Upper lobe of left lung (tissue), 6 donors: ENCODE results near the gene GRIK4. TPM values are rescaled to one million over a fixed set of nuclear protein-coding genes. Genes with fewer than 3 reads are reported as not detected.
A peak's percentile ranks its signal among the peaks of the same experiment; 100 is the strongest.

Experiments used
- ATAC-seq, 2 donors: fragments of 200-7000 bp; cut with Tn5 transposase; one replicate each; pipeline ENCODE4 v1.9.1; 2022; ENCODE audit warnings: mild to moderate bottlenecking in 2 of 2, moderate library complexity in 2 of 2; ENCODE audit not compliant: low FRiP score in 2 of 2
- DNase-seq, 2 donors: peaks; one replicate each; pipeline ENCODE4 v3.0.0-alpha.2; 2019 to 2020
- H3K27ac ChIP-seq, 4 donors: fragments of 200-600 bp; sonication (generic); one replicate each; pipeline ENCODE4 v1.5.1; 2016 to 2019
- H3K27me3 ChIP-seq, 4 donors: fragments of 200-600 bp; sonication (generic); one replicate each; pipeline ENCODE4 v1.5.1; 2017 to 2019
- H3K36me3 ChIP-seq, 4 donors: fragments of 200-600 bp; sonication (generic); one replicate each; pipeline ENCODE4 v1.5.1; 2016 to 2019
- H3K4me1 ChIP-seq, 4 donors: fragments of 200-600 bp; sonication (generic); one replicate each; pipeline ENCODE4 v1.5.1; 2018 to 2019
- H3K4me3 ChIP-seq, 4 donors: fragments of 200-600 bp; sonication (generic); one replicate each; pipeline ENCODE4 v1.5.1; 2017 to 2019; ENCODE audit warnings: mild to moderate bottlenecking in 2 of 4, moderate library complexity in 1 of 4
- H3K9me3 ChIP-seq, 4 donors: fragments of 200-600 bp; sonication (generic); one replicate each; pipeline ENCODE4 v1.5.1; 2018 to 2019
- CTCF ChIP-seq, 6 experiments: fragments of 450-650 bp in 4 of 6; fragments of 200-600 bp in 2 of 6; sonication (generic) in 2 of 6; IDR thresholded peaks; one replicate each; pipeline ENCODE4 v1.5.1; 2016 to 2019; ENCODE audit warnings: antibody characterized with exemption in 6 of 6
- EP300 ChIP-seq, 4 donors: sonication (generic); formaldehyde crosslinking; IDR thresholded peaks; one replicate each; pipeline ENCODE4 v1.5.1; 2017; ENCODE audit warnings: antibody characterized with exemption in 4 of 4, control low read depth in 2 of 4
- POLR2A ChIP-seq, 4 donors: fragments of 450-650 bp; IDR thresholded peaks; one replicate each; pipeline ENCODE4 v1.5.1; 2016 to 2017; ENCODE audit warnings: antibody characterized with exemption in 4 of 4, mild to moderate bottlenecking in 2 of 4
- POLR2AphosphoS5 ChIP-seq, 2 donors: sonication (generic); formaldehyde crosslinking; IDR thresholded peaks; one replicate each; pipeline ENCODE4 v1.5.1; 2017; ENCODE audit warnings: antibody characterized with exemption in 2 of 2
- WGBS, 2 donors: methylation state at CpG; one replicate each; pipeline ENCODE4 v1.1.5; 2017 to 2018; 5-methylcytosine and 5-hydroxymethylcytosine counted together
- total RNA-seq, 6 donors: library from RNA; depleted of rRNA in 4 of 6; stranded (reverse); fragments of >200 nt in 4 of 6; gene quantifications; one replicate each; pipeline versions ENCODE4 v1.1.0 to v1.2.1, GENCODE V29; 2016 to 2021
- donor health status: DM: no; HTN: no; CAD: no; lungs with moderate emphysema.
- donor health status: DM: no; HTN: yes; CAD: no; lungs with severe emphysema.

GRIK4 gene
- total RNA-seq, 6 donors from 2014 or later: 0.30 to 8.4 (median 0.78) TPM

GRCh38 chr11:120551191-120551590 is 39.6 kb downstream of the GRIK4 start:
- H3K4me1 ChIP-seq: peaks cover 0 to 14% (median 10%) of the 10 kb centered on the region in 4 donors
- H3K27ac ChIP-seq: no peak overlapping the region
- 70 to 75% methylated on average over 7 of the region's 7 CpGs for WGBS, 2 donors
- no peaks in the 10 kb centered on the region for H3K27me3 ChIP-seq
- TF ChIP-seq POLR2A (IDR thresholded peaks at IDR 0.05) (no peak), EP300 (IDR thresholded peaks at IDR 0.05) (no peak), CTCF (IDR thresholded peaks at IDR 0.05) (no peak), POLR2AphosphoS5 (IDR thresholded peaks at IDR 0.05) (no peak)
- no peak overlapping the region for H3K4me3 ChIP-seq
- ATAC-seq: no peak
- no peaks in the 10 kb centered on the region for H3K36me3 ChIP-seq
- DNase-seq: no peak
- H3K9me3 ChIP-seq: no peaks in the 10 kb centered on the region

- Histone ChIP-seq H3K4me3 (no peak overlapping the region), H3K36me3 (no peaks in the 10 kb centered on the region), H3K27ac (peak overlapping the region in 1 of 4 donors; percentile 35), H3K9me3 (no peaks in the 10 kb centered on the region), H3K27me3 (no peaks in the 10 kb centered on the region), H3K4me1 (peaks cover 0 to 3% (median 0%) of the 10 kb centered on the region in 4 donors)
- 83 to 84% methylated on average over 11 to 14 of the region's 14 CpGs for WGBS, 2 donors
- ATAC-seq: no peak
- no peak for DNase-seq
- TF ChIP-seq EP300 (IDR thresholded peaks at IDR 0.05): no peak
- TF ChIP-seq CTCF (IDR thresholded peaks at IDR 0.05): no peak
- no peak for TF ChIP-seq POLR2A (IDR thresholded peaks at IDR 0.05)
- no peak for TF ChIP-seq POLR2AphosphoS5 (IDR thresholded peaks at IDR 0.05)
Observed at GRCh38 chr11:120554766-120555432, 43.4 kb downstream of the GRIK4 start.

GRCh38 chr11:120555433-120555773 is 43.9 kb downstream of the GRIK4 start:
- H3K9me3 ChIP-seq: no peaks in the 10 kb centered on the region
- 63 to 68% methylated on average over 11 of the region's 11 CpGs for WGBS, 2 donors
- TF ChIP-seq EP300 (IDR thresholded peaks at IDR 0.05) (no peak), POLR2A (IDR thresholded peaks at IDR 0.05) (no peak), POLR2AphosphoS5 (IDR thresholded peaks at IDR 0.05) (no peak), CTCF (IDR thresholded peaks at IDR 0.05) (no peak)
- H3K4me3 ChIP-seq: no peak overlapping the region
- no peaks in the 10 kb centered on the region for H3K27me3 ChIP-seq
- peak overlapping the region in 2 of 4 donors; percentile 1 to 35 for H3K27ac ChIP-seq
- H3K4me1 ChIP-seq: peaks cover 0 to 3% (median 0%) of the 10 kb centered on the region in 4 donors
- no peaks in the 10 kb centered on the region for H3K36me3 ChIP-seq
- no peak for DNase-seq
- ATAC-seq: no peak

GRCh38 chr11:120556797-120557196 is 45.2 kb downstream of the GRIK4 start:
- WGBS, 2 donors: 86 to 93% methylated on average over 9 of the region's 9 CpGs
- TF ChIP-seq POLR2AphosphoS5 (IDR thresholded peaks at IDR 0.05) (no peak), POLR2A (IDR thresholded peaks at IDR 0.05) (no peak), CTCF (IDR thresholded peaks at IDR 0.05) (no peak), EP300 (IDR thresholded peaks at IDR 0.05) (no peak)
- no peak for DNase-seq

More at GRCh38 chr11:120556797-120557196, 45.2 kb downstream of the GRIK4 start:
- no peaks in the 10 kb centered on the region for H3K36me3 ChIP-seq
- H3K27me3 ChIP-seq: no peaks in the 10 kb centered on the region
- H3K4me3 ChIP-seq: no peak overlapping the region
- no peak overlapping the region for H3K27ac ChIP-seq
- no peak for ATAC-seq
- no peaks in the 10 kb centered on the region for H3K9me3 ChIP-seq
- peaks cover 0 to 3% (median 0%) of the 10 kb centered on the region in 4 donors for H3K4me1 ChIP-seq
